ENCODE measurements around the gene IGFBP7.
"Not testable (repeated sequence)": the region's sequence is repeated elsewhere in the genome, so short reads cannot be mapped to it uniquely, and the experiment has no call there.

The IGFBP7 gene

DNA sequence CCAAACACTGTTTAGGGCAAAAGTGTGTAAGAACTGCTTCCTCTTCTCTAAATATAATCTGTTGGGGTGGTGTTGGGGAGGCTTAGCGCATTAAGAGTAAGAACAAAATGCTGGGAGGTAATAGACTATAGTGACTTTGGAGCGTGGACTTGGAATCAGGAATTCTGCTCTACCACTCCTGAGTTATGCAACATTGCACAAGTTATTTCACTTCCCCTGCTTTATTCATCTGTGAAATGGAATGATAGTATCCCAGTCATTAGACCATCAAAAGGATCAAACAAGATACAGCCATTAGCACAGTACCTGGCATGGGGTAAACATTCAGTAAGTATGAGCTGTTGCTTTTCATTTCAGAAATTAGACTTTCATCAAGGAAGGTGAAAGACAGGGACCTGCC, 58.7 kb downstream of the IGFBP7 start:
- Histone ChIP-seq H3K4me3 (ENCODE audit: low read length, poor library complexity, severe bottlenecking) (no peak overlapping the region), H3F3A (ENCODE audit: low read depth) (no peaks in the 10 kb centered on the region), H3K4me1 (ENCODE audit: insufficient read depth, low read length, poor library complexity, severe bottlenecking) (no peaks in the 10 kb centered on the region), H3K9ac (ENCODE audit: low read depth, low read length, poor library complexity, severe bottlenecking) (no peak overlapping the region), H4K20me1 (ENCODE audit: insufficient read depth, low read length, poor library complexity, severe bottlenecking) (no peaks in the 10 kb centered on the region), H3K79me2 (ENCODE audit: insufficient read depth, low read length) (no peaks in the 10 kb centered on the region), H2AFZ (ENCODE audit: low read length) (no peak overlapping the region), H3K9me2 (replicated peaks; ENCODE audit: low read depth, low read length) (no peaks in the 10 kb centered on the region), H3K4me2 (ENCODE audit: low read depth, low read length, poor library complexity, severe bottlenecking) (no peak overlapping the region), H3K36me3 (ENCODE audit: insufficient read depth, low read length) (no peaks in the 10 kb centered on the region), H3K9me3 (ENCODE audit: insufficient read depth, low read depth, low read length) (no peaks in the 10 kb centered on the region), H3K27me3 (ENCODE audit: insufficient read depth, low read length, poor library complexity, severe bottlenecking) (no peaks in the 10 kb centered on the region)
- no peak for TF ChIP-seq CTCF (conservative IDR thresholded peaks at IDR 0.05; ENCODE audit: low read length)
- TF ChIP-seq EZH2phosphoT487 (IDR thresholded peaks at IDR 0.05; ENCODE audit: borderline replicate concordance), result no peak

GRCh38 chr4:57051095-57051494, 59.1 kb downstream of the IGFBP7 start:
- Histone ChIP-seq H3F3A (ENCODE audit: low read depth) (no peaks in the 10 kb centered on the region), H3K4me2 (ENCODE audit: low read depth, low read length, poor library complexity, severe bottlenecking) (no peak overlapping the region), H2AFZ (ENCODE audit: low read length) (no peak overlapping the region), H3K9me3 (ENCODE audit: insufficient read depth, low read depth, low read length) (no peaks in the 10 kb centered on the region), H3K27me3 (ENCODE audit: insufficient read depth, low read length, poor library complexity, severe bottlenecking) (no peaks in the 10 kb centered on the region), H4K20me1 (ENCODE audit: insufficient read depth, low read length, poor library complexity, severe bottlenecking) (no peaks in the 10 kb centered on the region), H3K36me3 (ENCODE audit: insufficient read depth, low read length) (no peaks in the 10 kb centered on the region), H3K4me1 (ENCODE audit: insufficient read depth, low read length, poor library complexity, severe bottlenecking) (no peaks in the 10 kb centered on the region), H3K4me3 (ENCODE audit: low read length, poor library complexity, severe bottlenecking) (no peak overlapping the region), H3K9ac (ENCODE audit: low read depth, low read length, poor library complexity, severe bottlenecking) (no peak overlapping the region), H3K9me2 (replicated peaks; ENCODE audit: low read depth, low read length) (no peaks in the 10 kb centered on the region), H3K79me2 (ENCODE audit: insufficient read depth, low read length) (no peaks in the 10 kb centered on the region)
- no peak for TF ChIP-seq CTCF (conservative IDR thresholded peaks at IDR 0.05; ENCODE audit: low read length)
- no peak for TF ChIP-seq EZH2phosphoT487 (IDR thresholded peaks at IDR 0.05; ENCODE audit: borderline replicate concordance)

DNA sequence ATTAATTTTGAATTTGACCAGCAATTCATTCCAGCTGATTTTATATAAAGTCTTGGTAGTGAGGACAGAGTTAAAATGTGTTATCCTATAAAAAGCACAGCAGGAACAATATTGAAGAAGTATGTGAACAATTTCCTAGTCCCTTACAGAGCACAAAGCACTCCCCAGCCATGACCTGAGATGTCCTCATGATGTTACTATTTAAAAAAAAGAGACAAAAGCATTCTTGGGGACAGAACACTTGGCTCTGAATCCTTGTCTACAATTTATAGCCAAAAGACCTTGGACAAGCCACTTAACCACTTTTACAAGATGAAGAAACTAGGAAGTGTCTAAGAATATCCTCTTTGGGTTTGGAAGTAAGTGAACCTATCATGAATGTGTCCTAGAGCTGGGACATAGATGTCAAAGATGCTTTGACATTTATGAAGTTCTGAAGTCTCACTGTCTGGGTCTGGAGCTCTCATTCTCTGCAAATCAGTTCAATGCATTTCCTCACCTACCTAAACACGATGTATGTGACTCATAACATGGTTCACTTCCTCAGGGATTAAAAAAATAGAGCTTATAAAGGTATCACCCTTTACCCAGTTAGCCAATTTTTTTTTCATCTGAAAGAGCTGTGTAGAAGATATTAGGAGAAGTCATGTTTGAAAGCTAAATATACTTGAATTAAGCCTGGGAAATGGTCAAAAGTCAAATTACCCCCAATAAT, 61.4 kb downstream of the IGFBP7 start:
- no peak overlapping the region for H3K4me2 ChIP-seq (ENCODE audit: low read depth, low read length, poor library complexity, severe bottlenecking)
- TF ChIP-seq EZH2phosphoT487 (IDR thresholded peaks at IDR 0.05; ENCODE audit: borderline replicate concordance) (no peak), CTCF (conservative IDR thresholded peaks at IDR 0.05; ENCODE audit: low read length) (no peak)
- no peaks in the 10 kb centered on the region for H3K27me3 ChIP-seq (ENCODE audit: insufficient read depth, low read length, poor library complexity, severe bottlenecking)
- peaks cover 4% of the 10 kb centered on the region for H3K4me1 ChIP-seq (ENCODE audit: insufficient read depth, low read length, poor library complexity, severe bottlenecking)
- no peaks in the 10 kb centered on the region for H3F3A ChIP-seq (ENCODE audit: low read depth)
- H2AFZ ChIP-seq (ENCODE audit: low read length), result no peak overlapping the region
- no peaks in the 10 kb centered on the region for H3K9me2 ChIP-seq (replicated peaks; ENCODE audit: low read depth, low read length)
- no peak overlapping the region for H3K9ac ChIP-seq (ENCODE audit: low read depth, low read length, poor library complexity, severe bottlenecking)
- no peak overlapping the region for H3K4me3 ChIP-seq (ENCODE audit: low read length, poor library complexity, severe bottlenecking)
- H3K79me2 ChIP-seq (ENCODE audit: insufficient read depth, low read length), result no peaks in the 10 kb centered on the region
- no peaks in the 10 kb centered on the region for H3K9me3 ChIP-seq (ENCODE audit: insufficient read depth, low read depth, low read length)
- H4K20me1 ChIP-seq (ENCODE audit: insufficient read depth, low read length, poor library complexity, severe bottlenecking), result no peaks in the 10 kb centered on the region
- H3K36me3 ChIP-seq (ENCODE audit: insufficient read depth, low read length), result no peaks in the 10 kb centered on the region

DNA sequence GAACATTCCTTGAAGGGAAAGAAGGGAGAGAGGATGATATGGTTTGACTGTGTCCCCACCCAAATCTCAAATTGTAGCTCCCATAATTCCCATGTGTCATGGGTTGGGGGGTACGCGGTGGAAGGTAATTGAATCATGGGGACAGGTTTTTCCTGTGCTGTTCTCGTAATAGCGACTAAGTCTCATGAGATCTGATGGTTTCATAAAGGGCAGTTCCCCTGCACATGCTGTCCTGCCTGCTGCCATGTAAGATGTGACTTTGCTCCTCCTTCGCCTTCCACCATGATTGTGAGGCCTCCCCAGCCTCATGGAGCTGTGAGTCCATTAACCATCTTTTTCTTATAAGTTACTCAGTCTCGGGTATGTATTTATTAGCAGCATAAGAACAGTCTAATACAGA, 63.1 kb downstream of the IGFBP7 start:
- H3K27me3 ChIP-seq (ENCODE audit: insufficient read depth, low read length, poor library complexity, severe bottlenecking); H3K9ac ChIP-seq (ENCODE audit: low read depth, low read length, poor library complexity, severe bottlenecking); H3K79me2 ChIP-seq (ENCODE audit: insufficient read depth, low read length); H3K4me2 ChIP-seq (ENCODE audit: low read depth, low read length, poor library complexity, severe bottlenecking); H3K4me3 ChIP-seq (ENCODE audit: low read length, poor library complexity, severe bottlenecking); H3F3A ChIP-seq (ENCODE audit: low read depth); H3K9me3 ChIP-seq (ENCODE audit: insufficient read depth, low read depth, low read length); H3K36me3 ChIP-seq (ENCODE audit: insufficient read depth, low read length); H3K9me2 ChIP-seq (replicated peaks; ENCODE audit: low read depth, low read length); H4K20me1 ChIP-seq (ENCODE audit: insufficient read depth, low read length, poor library complexity, severe bottlenecking); H2AFZ ChIP-seq (ENCODE audit: low read length): not testable (repeated sequence)
- H3K4me1 ChIP-seq (ENCODE audit: insufficient read depth, low read length, poor library complexity, severe bottlenecking), result peaks cover 21% of the 10 kb centered on the region
